ENCODE data around the gene SMYD1. TPM values are rescaled to one million over a fixed set of nuclear protein-coding genes. Genes with fewer than 3 reads are reported as not detected.
"Not testable (repeated sequence)": the region's sequence is repeated elsewhere in the genome, so short reads cannot be mapped to it uniquely, and the experiment has no call there.

SMYD1 gene
- total RNA-seq, 1 donor from 2014 or later: not detected

- Histone ChIP-seq H3K4me2 (no peak overlapping the region), H3K36me3 (peaks cover 9% of the 10 kb centered on the region), H3K9me3 (ENCODE audit: low read depth) (no peaks in the 10 kb centered on the region), H3F3A (ENCODE audit: low read depth) (no peaks in the 10 kb centered on the region), H3K4me1 (peaks cover 6% of the 10 kb centered on the region), H3K79me2 (ENCODE audit: low read depth) (peaks cover 16% of the 10 kb centered on the region), H3K27me3 (no peaks in the 10 kb centered on the region), H3K27ac (no peak overlapping the region), H2AFZ (replicated peaks) (no peak overlapping the region), H3K4me3 (no peak overlapping the region), H4K20me1 (ENCODE audit: low read depth) (no peaks in the 10 kb centered on the region), H3K9ac (no peak overlapping the region)
- peaks cover 27% of the 10 kb centered on the region for H3K36me3 Mint-ChIP-seq
- no peak overlapping the region for H3K27ac Mint-ChIP-seq
- no peaks in the 10 kb centered on the region for H3K9me3 Mint-ChIP-seq
- H3K4me3 Mint-ChIP-seq: no peak overlapping the region
- TF ChIP-seq EZH2phosphoT487 (IDR thresholded peaks at IDR 0.05) (no peak), CTCF (IDR thresholded peaks at IDR 0.05) (no peak), EZH2 (IDR thresholded peaks at IDR 0.05) (no peak)
- no peak for DNase-seq (ENCODE audit: low spot score)
- H3K4me1 Mint-ChIP-seq: no peaks in the 10 kb centered on the region
- H3K27me3 Mint-ChIP-seq (ENCODE audit: insufficient read depth, low read depth): no peaks in the 10 kb centered on the region
These were observed 29.1 kb upstream of the SMYD1 start for GRCh38 chr2:88038263-88039105.

- H3K9me3 ChIP-seq (ENCODE audit: low read depth): no peaks in the 10 kb centered on the region
- H4K20me1 ChIP-seq (ENCODE audit: low read depth): no peaks in the 10 kb centered on the region
- Mint-ChIP-seq H3K4me1 (no peaks in the 10 kb centered on the region), H3K4me3 (no peak overlapping the region), H3K36me3 (peaks cover 20% of the 10 kb centered on the region), H3K9me3 (no peaks in the 10 kb centered on the region), H3K27me3 (ENCODE audit: insufficient read depth, low read depth) (no peaks in the 10 kb centered on the region), H3K27ac (no peak overlapping the region)
- no peak overlapping the region for H3K4me3 ChIP-seq
- H3F3A ChIP-seq (ENCODE audit: low read depth): no peaks in the 10 kb centered on the region
- no peak overlapping the region for H2AFZ ChIP-seq (replicated peaks)
- DNase-seq (ENCODE audit: low spot score): no peak
- H3K4me2 ChIP-seq: no peak overlapping the region
- no peak overlapping the region for H3K9ac ChIP-seq
- peaks cover 4% of the 10 kb centered on the region for H3K36me3 ChIP-seq
- peaks cover 6% of the 10 kb centered on the region for H3K4me1 ChIP-seq
- H3K27ac ChIP-seq: peak overlapping the region; percentile 26
- TF ChIP-seq CTCF (IDR thresholded peaks at IDR 0.05): no peak
- no peak for TF ChIP-seq EZH2phosphoT487 (IDR thresholded peaks at IDR 0.05)
- no peak for TF ChIP-seq EZH2 (IDR thresholded peaks at IDR 0.05)
- no peaks in the 10 kb centered on the region for H3K27me3 ChIP-seq
- H3K79me2 ChIP-seq (ENCODE audit: low read depth): peaks cover 26% of the 10 kb centered on the region
These were observed 25.1 kb upstream of the SMYD1 start for GRCh38 chr2:88042476-88042875.

- not testable (repeated sequence) for H3F3A ChIP-seq (ENCODE audit: low read depth); H3K9me3 ChIP-seq (ENCODE audit: low read depth); H3K4me3 Mint-ChIP-seq; H3K9ac ChIP-seq; H2AFZ ChIP-seq (replicated peaks); DNase-seq (ENCODE audit: low spot score); H4K20me1 ChIP-seq (ENCODE audit: low read depth); H3K27me3 ChIP-seq; H3K4me1 Mint-ChIP-seq; H3K9me3 Mint-ChIP-seq; H3K4me1 ChIP-seq; H3K27ac Mint-ChIP-seq; H3K4me3 ChIP-seq; H3K27ac ChIP-seq; H3K4me2 ChIP-seq; H3K36me3 ChIP-seq; H3K27me3 Mint-ChIP-seq (ENCODE audit: insufficient read depth, low read depth)
- peaks cover 18% of the 10 kb centered on the region for H3K36me3 Mint-ChIP-seq
- H3K79me2 ChIP-seq (ENCODE audit: low read depth): peaks cover 36% of the 10 kb centered on the region
These were observed 22.1 kb upstream of the SMYD1 start for GRCh38 chr2:88045561-88045960.

- no peaks in the 10 kb centered on the region for H3K9me3 Mint-ChIP-seq
- Histone ChIP-seq H3K79me2 (ENCODE audit: low read depth) (peaks cover 44% of the 10 kb centered on the region), H3K4me3 (no peak overlapping the region), H3K4me2 (no peak overlapping the region), H3K27ac (no peak overlapping the region), H2AFZ (replicated peaks) (no peak overlapping the region), H4K20me1 (ENCODE audit: low read depth) (peaks cover 4% of the 10 kb centered on the region), H3K9ac (no peak overlapping the region), H3K27me3 (no peaks in the 10 kb centered on the region), H3F3A (ENCODE audit: low read depth) (no peaks in the 10 kb centered on the region), H3K36me3 (peaks cover 8% of the 10 kb centered on the region), H3K4me1 (peaks cover 5% of the 10 kb centered on the region), H3K9me3 (ENCODE audit: low read depth) (no peaks in the 10 kb centered on the region)
- H3K27ac Mint-ChIP-seq: no peak overlapping the region
- H3K27me3 Mint-ChIP-seq (ENCODE audit: insufficient read depth, low read depth): no peaks in the 10 kb centered on the region
- H3K4me1 Mint-ChIP-seq: peaks cover 4% of the 10 kb centered on the region
- no peak overlapping the region for H3K4me3 Mint-ChIP-seq
- H3K36me3 Mint-ChIP-seq: peaks cover 18% of the 10 kb centered on the region
- TF ChIP-seq EZH2phosphoT487 (IDR thresholded peaks at IDR 0.05): no peak
- TF ChIP-seq CTCF (IDR thresholded peaks at IDR 0.05): no peak
- TF ChIP-seq EZH2 (IDR thresholded peaks at IDR 0.05): no peak
- DNase-seq (ENCODE audit: low spot score): no peak
These were observed 19.1 kb upstream of the SMYD1 start for GRCh38 chr2:88048541-88048940.

Measured in neural progenitor cell (in vitro differentiated cells).